CD4-positive, alpha-beta T cell treated with Interleukin-4 for 4 hours (primary cell): ENCODE measurements around the gene PRDM2.
"Not testable (repeated sequence)": the region's sequence is repeated elsewhere in the genome, so short reads cannot be mapped to it uniquely, and the experiment has no call there.

Experiments
- DNase-seq: peaks from one replicate; pipeline ENCODE4 v3.0.0-alpha.2; 2020

PRDM2 gene

GRCh38 chr1:13699936-13700520, at the start of gene PRDM2:
TSS of gene PRDM2 (plus strand) at chr1:13700188. CDS start at chr1:13715606, 15,418 bp downstream.
- peak; percentile 50 for DNase-seq

- no peak for DNase-seq
These were observed 48.7 kb upstream of the PRDM2 start for GRCh38 chr1:13651279-13651678.

- no peak for DNase-seq
These were observed 47.8 kb upstream of the PRDM2 start for GRCh38 chr1:13652238-13652637.

- DNase-seq = no peak
These were observed 38.4 kb upstream of the PRDM2 start for GRCh38 chr1:13661539-13661938.

GRCh38 chr1:13662493-13662892, 37.5 kb upstream of the PRDM2 start:
- no peak for DNase-seq

GRCh38 chr1:13663969-13664368, 36.0 kb upstream of the PRDM2 start:
- no peak for DNase-seq

- DNase-seq = no peak
These were observed 35.5 kb upstream of the PRDM2 start for GRCh38 chr1:13664451-13664850.

- no peak for DNase-seq
These were observed 33.7 kb upstream of the PRDM2 start for GRCh38 chr1:13666317-13666716.

- DNase-seq = no peak
These were observed 32.3 kb upstream of the PRDM2 start for GRCh38 chr1:13667691-13668090.

- DNase-seq = no peak
These were observed 25.6 kb upstream of the PRDM2 start for GRCh38 chr1:13674377-13674776.

GRCh38 chr1:13675151-13675651, 24.8 kb upstream of the PRDM2 start:
- DNase-seq = no peak

GRCh38 chr1:13677896-13678295, 22.1 kb upstream of the PRDM2 start:
- DNase-seq = no peak

- no peak for DNase-seq
These were observed 20.3 kb upstream of the PRDM2 start for GRCh38 chr1:13679651-13680050.

- DNase-seq = not testable (repeated sequence)
These were observed 19.4 kb upstream of the PRDM2 start for GRCh38 chr1:13680609-13681008.

GRCh38 chr1:13681921-13682320, 18.1 kb upstream of the PRDM2 start:
- no peak for DNase-seq

GRCh38 chr1:13682444-13682843, 17.5 kb upstream of the PRDM2 start:
- DNase-seq = no peak

GRCh38 chr1:13683206-13683605, 16.8 kb upstream of the PRDM2 start:
- no peak for DNase-seq

- DNase-seq = no peak
These were observed 12.8 kb upstream of the PRDM2 start for GRCh38 chr1:13687151-13687715.

- DNase-seq = not testable (repeated sequence)
These were observed 6.9 kb upstream of the PRDM2 start for GRCh38 chr1:13693094-13693493.

GRCh38 chr1:13694886-13695684, 4.9 kb upstream of the PRDM2 start:
- DNase-seq = no peak

GRCh38 chr1:13697738-13698137, 2.2 kb upstream of the PRDM2 start:
- DNase-seq = no peak

GRCh38 chr1:13699510-13699909, 478 bp upstream of the PRDM2 start:
- DNase-seq = peak; percentile 8

- peak; percentile 63 for DNase-seq
These were observed 708 bp downstream of the PRDM2 start for GRCh38 chr1:13700521-13701270.
